SK-N-MC (cell line): ENCODE data around the gene GLCE.

ENCODE experiments used
- DNase-seq: peaks from one replicate; pipeline ENCODE4 v3.0.0-alpha.2; 2011; ENCODE audit warnings: low read depth, low spot score
- H3K27ac ChIP-seq: fragments of 200-600 bp; sonication (generic); 2 replicates; pipeline ENCODE4 v1.5.1; 2016; ENCODE audit warnings: mixed run types
- H3K36me3 ChIP-seq: fragments of 200-600 bp; sonication (generic); 2 replicates; pipeline ENCODE4 v1.6.1; 2017; ENCODE audit warnings: antibody characterized with exemption, low read length, mixed read lengths; ENCODE audit not compliant: insufficient read depth
- H3K4me3 ChIP-seq: fragments of 200-600 bp; sonication (generic); 2 replicates; pipeline ENCODE4 v1.5.1; 2016
- H3K9ac ChIP-seq: fragments of 200-600 bp; sonication (generic); 2 replicates; pipeline ENCODE4 v1.8.0; 2017; ENCODE audit warnings: mixed run types, mixed read lengths; ENCODE audit not compliant: insufficient read length
- H3K9me3 ChIP-seq: fragments of 200-600 bp; sonication (generic); 2 replicates; pipeline ENCODE4 v1.6.1; 2017; ENCODE audit warnings: low read depth, mild to moderate bottlenecking, antibody characterized with exemption, low read length, moderate library complexity, mixed read lengths
- EZH2 ChIP-seq: fragments of 200-600 bp; sonication (generic); IDR thresholded peaks from one replicate; pipeline ENCODE4 v1.6.1; 2017; ENCODE audit warnings: antibody characterized with exemption
- FOXP2 ChIP-seq: optimal IDR thresholded peaks from 2 replicates; pipeline ENCODE3; 2011; ENCODE audit warnings: mild to moderate bottlenecking, moderate library complexity; ENCODE audit not compliant: insufficient read depth; ENCODE audit errors: extremely low read length, control extremely low read depth
- POLR2AphosphoS5 ChIP-seq: IDR thresholded peaks from 2 replicates; pipeline ENCODE4 v1.6.1; 2012; ENCODE audit warnings: mild to moderate bottlenecking, low read depth, low read length, borderline replicate concordance

GLCE gene

GRCh38 chr15:69232765-69233164 is 72.3 kb downstream of the GLCE start:
- Histone ChIP-seq H3K9me3 (no peaks in the 10 kb centered on the region), H3K4me3 (no peak overlapping the region), H3K9ac (no peak overlapping the region), H3K27ac (peak overlapping the region; percentile 70; the same call in 1 of the 2 replicates), H3K36me3 (peaks cover 34% of the 10 kb centered on the region)
- no peak for DNase-seq
- TF ChIP-seq EZH2 (no peak), POLR2AphosphoS5 (no peak), FOXP2 (no peak)

GRCh38 chr15:69234676-69235075 is 74.2 kb downstream of the GLCE start:
- DNase-seq = no peak

GRCh38 chr15:69236505-69236904 is 76.1 kb downstream of the GLCE start:
- H3K9me3 ChIP-seq = no peaks in the 10 kb centered on the region
- H3K4me3 ChIP-seq = no peak overlapping the region
- H3K27ac ChIP-seq = no peak overlapping the region
- no peak for TF ChIP-seq POLR2AphosphoS5
- TF ChIP-seq FOXP2 = no peak
- TF ChIP-seq EZH2 = no peak
- no peak overlapping the region for H3K9ac ChIP-seq
- no peak for DNase-seq
- H3K36me3 ChIP-seq = 0 out of 2 replicates have a peak, but pooled peaks cover 4% of the 10 kb centered on the region

More at GRCh38 chr15:69234676-69235075, 74.2 kb downstream of the GLCE start:
- TF ChIP-seq POLR2AphosphoS5 (no peak), EZH2 (no peak), FOXP2 (no peak)
- Histone ChIP-seq H3K9ac (no peak overlapping the region), H3K9me3 (no peaks in the 10 kb centered on the region), H3K4me3 (no peak overlapping the region), H3K27ac (no peak overlapping the region), H3K36me3 (peaks cover 18% of the 10 kb centered on the region)

GRCh38 chr15:69237718-69238117 is 77.3 kb downstream of the GLCE start:
- Histone ChIP-seq H3K36me3 (0 out of 2 replicates have a peak, but pooled peaks cover 4% of the 10 kb centered on the region), H3K9me3 (no peaks in the 10 kb centered on the region), H3K27ac (no peak overlapping the region), H3K4me3 (no peak overlapping the region), H3K9ac (no peak overlapping the region)
- no peak for TF ChIP-seq FOXP2
- no peak for TF ChIP-seq EZH2
- no peak for TF ChIP-seq POLR2AphosphoS5
- DNase-seq = no peak

- Histone ChIP-seq H3K9ac (no peak overlapping the region), H3K36me3 (no peaks in the 10 kb centered on the region), H3K27ac (no peak overlapping the region), H3K9me3 (no peaks in the 10 kb centered on the region), H3K4me3 (no peak overlapping the region)
- no peak for DNase-seq
- TF ChIP-seq POLR2AphosphoS5 (no peak), EZH2 (no peak), FOXP2 (no peak)
These were observed 84.4 kb downstream of the GLCE start for GRCh38 chr15:69244798-69245197.

- DNase-seq = no peak
- Histone ChIP-seq H3K9ac (no peak overlapping the region), H3K36me3 (peaks cover 11% of the 10 kb centered on the region; the same call in 1 of the 2 replicates), H3K4me3 (no peak overlapping the region), H3K27ac (no peak overlapping the region; the same call in 1 of the 2 replicates), H3K9me3 (no peaks in the 10 kb centered on the region)
- TF ChIP-seq EZH2 (no peak), POLR2AphosphoS5 (no peak), FOXP2 (no peak)
These were observed 92.7 kb downstream of the GLCE start for GRCh38 chr15:69253156-69253555.

- Histone ChIP-seq H3K9ac (no peak overlapping the region), H3K27ac (no peak overlapping the region), H3K9me3 (no peaks in the 10 kb centered on the region), H3K36me3 (peaks cover 20% of the 10 kb centered on the region), H3K4me3 (no peak overlapping the region)
- DNase-seq = no peak
- TF ChIP-seq POLR2AphosphoS5 (no peak), FOXP2 (no peak), EZH2 (no peak)
These were observed 105.0 kb downstream of the GLCE start for GRCh38 chr15:69265347-69265955.

GRCh38 chr15:69271217-69271616 is 110.8 kb downstream of the GLCE start:
- no peak for TF ChIP-seq POLR2AphosphoS5
- no peak overlapping the region for H3K4me3 ChIP-seq
- no peak overlapping the region for H3K27ac ChIP-seq
- peaks cover 13% of the 10 kb centered on the region for H3K36me3 ChIP-seq
- no peak overlapping the region for H3K9ac ChIP-seq
- no peak for DNase-seq
- H3K9me3 ChIP-seq = no peaks in the 10 kb centered on the region

- Histone ChIP-seq H3K27ac (no peak overlapping the region), H3K9ac (no peak overlapping the region), H3K9me3 (no peaks in the 10 kb centered on the region), H3K4me3 (no peak overlapping the region), H3K36me3 (peaks cover 13% of the 10 kb centered on the region)
- no peak for DNase-seq
- no peak for TF ChIP-seq POLR2AphosphoS5
- no peak for TF ChIP-seq FOXP2
- TF ChIP-seq EZH2 = no peak
These were observed 111.7 kb downstream of the GLCE start for GRCh38 chr15:69272139-69272538.
